RWPE2 (cell line): Measurements from ENCODE around the gene GAP43.

ENCODE experiments used
- ATAC-seq: fragments of 200-7000 bp; cut with Tn5 transposase; 3 replicates; pipeline ENCODE4 v1.9.1; 2021; ENCODE audit warnings: low read depth
- DNase-seq: peaks from one replicate; pipeline ENCODE4 v3.0.0-alpha.2; 2020; ENCODE audit warnings: low spot score
- H3K27ac ChIP-seq: fragments of 450-650 bp; 2 replicates; pipeline ENCODE4 v1.5.1; 2017; ENCODE audit warnings: mild to moderate bottlenecking; ENCODE audit not compliant: poor library complexity, severe bottlenecking
- H3K27me3 ChIP-seq: fragments of 250-450 bp; sonication (Bioruptor Pico); 2 replicates; pipeline ENCODE4 v1.5.1; 2021; ENCODE audit warnings: mild to moderate bottlenecking, moderate library complexity; ENCODE audit not compliant: insufficient read depth, poor library complexity, severe bottlenecking
- H3K36me3 ChIP-seq: fragments of 250-450 bp; sonication (Bioruptor Pico); 2 replicates; pipeline ENCODE4 v1.5.1; 2020; ENCODE audit warnings: low read depth, mild to moderate bottlenecking, moderate library complexity
- H3K4me1 ChIP-seq: fragments of 250-450 bp; sonication (Bioruptor Pico); 2 replicates; pipeline ENCODE4 v1.5.1; 2021; ENCODE audit warnings: mild to moderate bottlenecking, moderate library complexity; ENCODE audit not compliant: insufficient read depth, poor library complexity, severe bottlenecking
- H3K4me3 ChIP-seq: fragments of 250-450 bp; sonication (Bioruptor Pico); 2 replicates; pipeline ENCODE4 v1.5.1; 2021; ENCODE audit warnings: mild to moderate bottlenecking, moderate library complexity; ENCODE audit not compliant: severe bottlenecking
- H3K9me3 ChIP-seq: fragments of 250-450 bp; sonication (Bioruptor Pico); 2 replicates; pipeline ENCODE4 v1.5.1; 2021; ENCODE audit warnings: mild to moderate bottlenecking, moderate library complexity; ENCODE audit not compliant: severe bottlenecking
- TF ChIP-seq, protein P1 (sequence below): fragments of 450-650 bp; IDR thresholded peaks from one replicate; pipeline ENCODE4 v1.5.1; 2017; ENCODE audit warnings: mild to moderate bottlenecking, moderate library complexity; ENCODE audit not compliant: poor library complexity, severe bottlenecking

GAP43 gene

DNA sequence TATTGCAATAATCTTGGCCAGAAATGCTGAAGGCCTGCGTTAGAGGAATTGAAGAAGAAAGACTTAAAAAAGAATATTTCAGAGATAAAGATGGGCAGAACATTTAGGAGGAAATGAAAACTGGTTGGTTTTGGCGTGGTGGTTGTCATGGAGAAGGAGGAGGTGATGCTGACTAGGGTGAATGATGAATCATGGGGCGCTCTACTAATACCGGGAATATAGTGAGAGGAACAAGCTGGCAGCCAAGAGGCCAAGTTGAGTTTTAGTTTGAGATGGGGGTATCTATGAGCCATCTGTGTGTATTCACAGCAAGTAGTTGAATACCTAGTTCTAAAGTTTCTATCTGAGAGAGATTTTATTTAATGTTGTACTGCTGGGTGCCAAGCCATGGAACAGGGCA lies 6.8 kb upstream of the GAP43 start:
- no peak for ATAC-seq
- Histone ChIP-seq H3K27ac (no peak overlapping the region), H3K4me1 (no peaks in the 10 kb centered on the region), H3K4me3 (no peak overlapping the region), H3K27me3 (no peaks in the 10 kb centered on the region), H3K9me3 (no peaks in the 10 kb centered on the region), H3K36me3 (no peaks in the 10 kb centered on the region)
- TF ChIP-seq, protein P1, sequence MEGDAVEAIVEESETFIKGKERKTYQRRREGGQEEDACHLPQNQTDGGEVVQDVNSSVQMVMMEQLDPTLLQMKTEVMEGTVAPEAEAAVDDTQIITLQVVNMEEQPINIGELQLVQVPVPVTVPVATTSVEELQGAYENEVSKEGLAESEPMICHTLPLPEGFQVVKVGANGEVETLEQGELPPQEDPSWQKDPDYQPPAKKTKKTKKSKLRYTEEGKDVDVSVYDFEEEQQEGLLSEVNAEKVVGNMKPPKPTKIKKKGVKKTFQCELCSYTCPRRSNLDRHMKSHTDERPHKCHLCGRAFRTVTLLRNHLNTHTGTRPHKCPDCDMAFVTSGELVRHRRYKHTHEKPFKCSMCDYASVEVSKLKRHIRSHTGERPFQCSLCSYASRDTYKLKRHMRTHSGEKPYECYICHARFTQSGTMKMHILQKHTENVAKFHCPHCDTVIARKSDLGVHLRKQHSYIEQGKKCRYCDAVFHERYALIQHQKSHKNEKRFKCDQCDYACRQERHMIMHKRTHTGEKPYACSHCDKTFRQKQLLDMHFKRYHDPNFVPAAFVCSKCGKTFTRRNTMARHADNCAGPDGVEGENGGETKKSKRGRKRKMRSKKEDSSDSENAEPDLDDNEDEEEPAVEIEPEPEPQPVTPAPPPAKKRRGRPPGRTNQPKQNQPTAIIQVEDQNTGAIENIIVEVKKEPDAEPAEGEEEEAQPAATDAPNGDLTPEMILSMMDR, result no peak
- DNase-seq, result no peak

DNA sequence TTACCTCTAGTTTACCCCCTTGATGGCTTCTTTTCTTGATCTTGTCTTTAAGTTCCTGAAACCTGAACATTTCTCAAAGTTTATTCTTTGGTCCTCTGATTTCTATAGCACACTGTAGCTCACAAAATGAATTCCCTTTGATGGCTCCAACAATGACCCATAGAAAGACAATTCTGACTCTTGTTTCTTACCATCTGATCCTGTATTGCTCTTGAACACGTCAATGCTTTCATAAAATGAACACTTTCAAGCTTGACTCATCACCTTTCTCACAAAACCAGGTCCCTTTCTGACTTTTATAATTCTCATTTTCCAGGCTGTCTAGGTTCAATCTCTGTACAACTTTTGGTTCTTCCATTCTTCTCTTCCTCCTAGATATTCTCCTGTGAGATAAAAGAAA lies 5.7 kb upstream of the GAP43 start:
- H3K36me3 ChIP-seq, result no peaks in the 10 kb centered on the region
- DNase-seq (no peak), ATAC-seq (no peak)
- H3K27ac ChIP-seq, result no peak overlapping the region
- H3K4me1 ChIP-seq, result no peaks in the 10 kb centered on the region
- no peak overlapping the region for H3K4me3 ChIP-seq
- TF ChIP-seq, protein P1, result no peak
- no peaks in the 10 kb centered on the region for H3K9me3 ChIP-seq
- H3K27me3 ChIP-seq, result peaks cover 6% of the 10 kb centered on the region

DNA sequence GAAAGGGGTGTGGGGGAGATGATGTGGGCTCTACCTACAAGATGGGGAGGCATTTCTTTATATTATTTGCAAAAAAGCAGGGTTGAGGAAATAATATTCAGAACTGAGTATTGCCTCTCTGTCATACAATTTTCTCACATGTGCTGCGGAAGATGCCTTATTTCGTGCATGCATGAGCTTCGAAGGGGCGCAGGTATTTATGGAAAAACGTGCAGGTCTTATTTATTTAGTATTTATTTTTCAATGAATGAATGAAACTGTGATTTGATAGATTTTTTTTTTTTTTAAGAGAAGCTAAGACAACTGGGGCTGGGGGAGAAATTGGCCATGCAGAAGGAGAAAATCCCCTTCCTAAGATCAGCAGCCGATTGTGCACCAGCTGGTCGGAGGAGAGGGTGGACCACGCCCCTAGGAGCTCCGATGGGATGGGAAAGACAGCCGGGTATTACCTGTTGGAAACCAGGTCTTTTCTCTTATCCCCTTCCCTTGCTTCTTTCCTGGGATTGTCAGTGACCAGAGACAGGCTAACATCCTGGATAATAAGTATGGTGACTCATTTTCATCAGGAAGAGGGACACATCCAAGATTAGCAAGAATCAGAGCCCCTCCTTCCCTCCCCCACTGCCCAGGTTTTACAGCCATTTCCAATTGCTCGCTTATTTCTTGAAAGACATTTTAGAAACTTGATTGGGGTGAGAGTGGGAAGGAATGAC lies 875 bp downstream of the GAP43 start:
- H3K4me3 ChIP-seq, result no peak overlapping the region
- ATAC-seq, result no peak
- no peak overlapping the region for H3K27ac ChIP-seq
- no peaks in the 10 kb centered on the region for H3K4me1 ChIP-seq
- peaks cover 43% of the 10 kb centered on the region for H3K27me3 ChIP-seq
- no peaks in the 10 kb centered on the region for H3K9me3 ChIP-seq
- TF ChIP-seq, protein P1, result no peak
- H3K36me3 ChIP-seq, result no peaks in the 10 kb centered on the region
- no peak for DNase-seq

DNA sequence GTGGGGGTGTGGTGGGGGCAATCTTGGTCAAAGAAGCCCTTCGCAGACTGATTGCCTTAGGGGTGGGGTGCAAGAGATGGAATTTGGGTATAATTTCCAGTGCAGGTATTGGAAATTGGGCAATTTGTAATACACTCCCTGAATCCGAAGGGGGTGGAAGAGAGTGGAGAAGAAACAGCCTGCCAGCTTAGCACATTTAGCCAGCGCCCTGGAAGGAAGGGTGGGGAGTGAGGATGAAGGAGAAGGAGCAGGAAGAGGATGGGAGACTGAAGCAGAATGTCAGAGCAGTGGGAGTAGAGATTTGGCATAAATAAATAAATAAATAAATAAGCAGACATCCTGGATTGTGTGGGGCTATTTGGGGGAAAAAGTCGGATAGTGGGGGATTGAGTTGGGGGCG lies 1.6 kb downstream of the GAP43 start:
- TF ChIP-seq, protein P1, result no peak
- Histone ChIP-seq H3K27ac (no peak overlapping the region), H3K27me3 (peaks cover 43% of the 10 kb centered on the region), H3K9me3 (no peaks in the 10 kb centered on the region), H3K36me3 (no peaks in the 10 kb centered on the region), H3K4me3 (no peak overlapping the region), H3K4me1 (no peaks in the 10 kb centered on the region)
- ATAC-seq (no peak), DNase-seq (no peak)

DNA sequence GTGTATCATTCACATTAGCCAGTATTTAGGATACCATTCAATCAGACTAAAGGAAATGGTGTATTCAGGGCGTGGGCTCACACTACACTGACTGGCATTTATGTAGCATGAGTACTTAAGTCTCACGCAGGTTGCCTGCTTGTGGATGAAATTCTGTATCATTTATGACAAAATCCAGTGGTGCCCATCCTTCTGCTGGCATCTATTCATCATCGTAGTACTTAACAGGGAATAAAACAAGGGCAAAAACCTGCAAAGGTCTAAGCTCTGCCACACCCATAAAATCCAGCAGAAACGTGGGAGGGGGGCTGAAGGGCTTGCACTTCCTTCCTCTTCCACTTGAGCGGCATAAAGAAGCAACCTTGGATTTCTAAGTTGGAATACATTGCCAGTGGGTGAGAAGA lies 2.7 kb downstream of the GAP43 start:
- ATAC-seq (no peak), DNase-seq (no peak)
- no peaks in the 10 kb centered on the region for H3K36me3 ChIP-seq
- no peak overlapping the region for H3K27ac ChIP-seq
- TF ChIP-seq, protein P1, result no peak
- no peaks in the 10 kb centered on the region for H3K4me1 ChIP-seq
- no peaks in the 10 kb centered on the region for H3K9me3 ChIP-seq
- H3K27me3 ChIP-seq, result peaks cover 43% of the 10 kb centered on the region
- no peak overlapping the region for H3K4me3 ChIP-seq
